ENCODE measurements around the gene ABCC12. TPM values are rescaled to one million over a fixed set of nuclear protein-coding genes. Genes with fewer than 3 reads are reported as not detected.

The ABCC12 gene
- total and polyA plus RNA-seq, 2 of the 4 experiments (the other 2 are of a cell fraction): under 0.01 TPM; not detected in 1

DNA sequence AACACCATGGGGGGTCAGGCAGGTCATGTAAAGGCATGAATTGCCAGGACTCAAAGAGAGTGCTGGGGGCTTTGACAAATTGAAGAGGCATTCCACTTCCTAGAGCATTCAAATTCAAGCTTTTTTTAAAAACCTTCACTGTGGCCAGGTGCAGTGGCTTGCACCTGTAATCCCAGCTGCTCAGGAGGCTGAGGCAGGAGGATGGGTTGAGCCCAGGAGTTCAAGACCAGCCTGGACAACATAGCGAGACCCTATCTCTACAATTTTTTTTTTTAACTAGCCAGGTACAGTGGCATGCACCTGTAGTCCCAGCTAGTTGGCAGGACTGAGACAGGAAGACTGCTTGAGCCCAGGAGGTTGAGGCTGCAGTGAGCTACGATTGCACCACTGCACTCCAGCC, 17.2 kb downstream of the ABCC12 start:
- H2BK5ac ChIP-seq (ENCODE audit: low read depth, low read length, poor library complexity, severe bottlenecking): no peak overlapping the region
- in situ Hi-C loops (cut with MboI; ENCODE audit: low sequenced_read_pairs) (no loop called here), dilution Hi-C loops (cut with HindIII; ENCODE audit: low sequenced_read_pairs, unreplicated experiment) (no loop called here), intact Hi-C loops (cut with micrococcal nuclease) (no loop called here)
- H3K9me3 ChIP-seq (ENCODE audit: control insufficient read depth, insufficient read depth, low read length): no peaks in the 10 kb centered on the region
- H3K14ac ChIP-seq (replicated peaks; ENCODE audit: low read depth, low read length): no peak overlapping the region
- CTCF ChIA-PET: interaction anchor here (0.6 to 1.6 kb wide), 2 partner anchors 17 to 580 kb away, joined by 3 read pairs; partner anchors contain the start of gene ABCC12
- BruUV-seq (replicated peaks): no TSS peak
- no peaks in the 10 kb centered on the region for H3K36me3 ChIP-seq (ENCODE audit: control insufficient read depth, insufficient read depth, low read length)
- no peak overlapping the region for H3K18ac ChIP-seq (ENCODE audit: low read depth, low read length)
- H3K4ac ChIP-seq (ENCODE audit: low read depth, low read length): no peak overlapping the region
- no peaks in the 10 kb centered on the region for H4K20me1 ChIP-seq (ENCODE audit: insufficient read depth, low read length)
- peaks cover 3% of the 10 kb centered on the region; the same call in 1 of the 2 replicates for H3K4me1 ChIP-seq (ENCODE audit: control insufficient read depth, insufficient read depth, low read length)
- no peak overlapping the region for H3K56ac ChIP-seq (ENCODE audit: extremely low read depth, insufficient read depth, low read length)
- no peaks in the 10 kb centered on the region for H3K27me3 ChIP-seq (ENCODE audit: control insufficient read depth, insufficient read depth, low read length)
- TF ChIP-seq MAZ (IDR thresholded peaks at IDR 0.05; ENCODE audit: borderline replicate concordance, low read depth, low read length) (no peak), MXI1 (IDR thresholded peaks at IDR 0.05; ENCODE audit: borderline replicate concordance, low read depth, low read length) (no peak), RFX5 (IDR thresholded peaks at IDR 0.05; ENCODE audit: low read depth, low read length) (no peak), POLR2A (IDR thresholded peaks at IDR 0.05; ENCODE audit: low read depth, low read length) (no peak), RAD21 (IDR thresholded peaks at IDR 0.05; ENCODE audit: low read length) (no peak), CHD1 (IDR thresholded peaks at IDR 0.05; ENCODE audit: low read depth, low read length) (no peak), FOS (IDR thresholded peaks at IDR 0.05; ENCODE audit: low read depth, low read length) (no peak), NFE2L2 (IDR thresholded peaks at IDR 0.05; ENCODE audit: low read depth, low read length) (no peak), BHLHE40 (IDR thresholded peaks at IDR 0.05; ENCODE audit: low read depth, low read length) (no peak), MAFK (IDR thresholded peaks at IDR 0.05; ENCODE audit: low read depth, low read length) (no peak)
- TF ChIP-seq, protein P1, sequence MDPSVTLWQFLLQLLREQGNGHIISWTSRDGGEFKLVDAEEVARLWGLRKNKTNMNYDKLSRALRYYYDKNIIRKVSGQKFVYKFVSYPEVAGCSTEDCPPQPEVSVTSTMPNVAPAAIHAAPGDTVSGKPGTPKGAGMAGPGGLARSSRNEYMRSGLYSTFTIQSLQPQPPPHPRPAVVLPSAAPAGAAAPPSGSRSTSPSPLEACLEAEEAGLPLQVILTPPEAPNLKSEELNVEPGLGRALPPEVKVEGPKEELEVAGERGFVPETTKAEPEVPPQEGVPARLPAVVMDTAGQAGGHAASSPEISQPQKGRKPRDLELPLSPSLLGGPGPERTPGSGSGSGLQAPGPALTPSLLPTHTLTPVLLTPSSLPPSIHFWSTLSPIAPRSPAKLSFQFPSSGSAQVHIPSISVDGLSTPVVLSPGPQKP (IDR thresholded peaks at IDR 0.05; ENCODE audit: borderline replicate concordance, low read depth, low read length): no peak
- TF ChIP-seq, protein P2, sequence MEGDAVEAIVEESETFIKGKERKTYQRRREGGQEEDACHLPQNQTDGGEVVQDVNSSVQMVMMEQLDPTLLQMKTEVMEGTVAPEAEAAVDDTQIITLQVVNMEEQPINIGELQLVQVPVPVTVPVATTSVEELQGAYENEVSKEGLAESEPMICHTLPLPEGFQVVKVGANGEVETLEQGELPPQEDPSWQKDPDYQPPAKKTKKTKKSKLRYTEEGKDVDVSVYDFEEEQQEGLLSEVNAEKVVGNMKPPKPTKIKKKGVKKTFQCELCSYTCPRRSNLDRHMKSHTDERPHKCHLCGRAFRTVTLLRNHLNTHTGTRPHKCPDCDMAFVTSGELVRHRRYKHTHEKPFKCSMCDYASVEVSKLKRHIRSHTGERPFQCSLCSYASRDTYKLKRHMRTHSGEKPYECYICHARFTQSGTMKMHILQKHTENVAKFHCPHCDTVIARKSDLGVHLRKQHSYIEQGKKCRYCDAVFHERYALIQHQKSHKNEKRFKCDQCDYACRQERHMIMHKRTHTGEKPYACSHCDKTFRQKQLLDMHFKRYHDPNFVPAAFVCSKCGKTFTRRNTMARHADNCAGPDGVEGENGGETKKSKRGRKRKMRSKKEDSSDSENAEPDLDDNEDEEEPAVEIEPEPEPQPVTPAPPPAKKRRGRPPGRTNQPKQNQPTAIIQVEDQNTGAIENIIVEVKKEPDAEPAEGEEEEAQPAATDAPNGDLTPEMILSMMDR (conservative IDR thresholded peaks at IDR 0.05; ENCODE audit: low read depth, low read length): no peak
- H3K23ac ChIP-seq (ENCODE audit: low read depth, low read length): no peak overlapping the region
- H3K9me1 ChIP-seq (ENCODE audit: insufficient read depth, low read length): no peaks in the 10 kb centered on the region
- ATAC-seq (ENCODE audit: low read depth): no peak
- H4K5ac ChIP-seq (ENCODE audit: low read depth, low read length): no peak overlapping the region
- WGBS, 2 experiments (ENCODE audit: extremely low coverage in 2 of 2, insufficient read length in 1 of 2): no CpG with 5 or more reads among the region's 2 CpGs
- H3K9ac ChIP-seq (ENCODE audit: low read depth, low read length): no peak overlapping the region
- no peak overlapping the region for H2BK15ac ChIP-seq (ENCODE audit: low read depth, low read length)
- POLR2A ChIA-PET (ENCODE audit: unreplicated experiment): interaction anchor here (1.2 kb wide), 1 partner anchor 12 kb away, joined by 3 read pairs; no protein-coding TSS in a partner anchor
- H3K27ac ChIP-seq (ENCODE audit: insufficient read depth, low read length): no peak overlapping the region
- DNase-seq: no peak
- H4K8ac ChIP-seq (ENCODE audit: low read depth in 2 of 2, low read length in 2 of 2): no peak overlapping the region
- H2BK120ac ChIP-seq (ENCODE audit: low read depth, low read length): no peak overlapping the region
- H4K91ac ChIP-seq (ENCODE audit: insufficient read depth, low read depth, low read length): no peak overlapping the region
- no peak overlapping the region for H2AK5ac ChIP-seq (ENCODE audit: low read depth, low read length)
- H2BK20ac ChIP-seq (ENCODE audit: low read depth, low read length): no peak overlapping the region
- no peak overlapping the region for H3K4me3 ChIP-seq (ENCODE audit: insufficient read depth, low read depth, low read length)
- no peak overlapping the region for H2AFZ ChIP-seq (replicated peaks; ENCODE audit: low read length, poor library complexity)
- no peak overlapping the region for H2AK9ac ChIP-seq (replicated peaks; ENCODE audit: low read depth, low read length, poor library complexity)
- no peaks in the 10 kb centered on the region for H3K79me1 ChIP-seq (ENCODE audit: low read depth in 1 of 2, low read length in 2 of 2)
- H3K4me2 ChIP-seq (ENCODE audit: low read depth, low read length): no peak overlapping the region
